Uterus (tissue), 2 donors: ENCODE results near the gene PPM1A.

ENCODE experiments used
- CTCF ChIP-seq, 4 experiments: fragments of 200-600 bp in 2 of 4; fragments of 450-650 bp in 2 of 4; sonication (generic) in 2 of 4; IDR thresholded peaks; one replicate each; pipeline ENCODE4 v1.5.1; 2016 to 2019; ENCODE audit warnings: antibody characterized with exemption in 4 of 4, mild to moderate bottlenecking in 2 of 4, moderate library complexity in 1 of 4
- POLR2A ChIP-seq, 2 donors: fragments of 450-650 bp; IDR thresholded peaks; one replicate each; pipeline ENCODE4 v1.6.1; 2016; ENCODE audit warnings: antibody characterized with exemption in 2 of 2, mild to moderate bottlenecking in 1 of 2, moderate library complexity in 1 of 2

GRCh38 chr14:60241091-60241490 lies 7.9 kb upstream of the PPM1A start:
- TF ChIP-seq CTCF (IDR thresholded peaks at IDR 0.05) (no peak), POLR2A (IDR thresholded peaks at IDR 0.05) (no peak)
